Measurements from ENCODE around the gene EIF4G3.
"Not testable (repeated sequence)": the region's sequence is repeated elsewhere in the genome, so short reads cannot be mapped to it uniquely, and the experiment has no call there.

EIF4G3 gene

DNA sequence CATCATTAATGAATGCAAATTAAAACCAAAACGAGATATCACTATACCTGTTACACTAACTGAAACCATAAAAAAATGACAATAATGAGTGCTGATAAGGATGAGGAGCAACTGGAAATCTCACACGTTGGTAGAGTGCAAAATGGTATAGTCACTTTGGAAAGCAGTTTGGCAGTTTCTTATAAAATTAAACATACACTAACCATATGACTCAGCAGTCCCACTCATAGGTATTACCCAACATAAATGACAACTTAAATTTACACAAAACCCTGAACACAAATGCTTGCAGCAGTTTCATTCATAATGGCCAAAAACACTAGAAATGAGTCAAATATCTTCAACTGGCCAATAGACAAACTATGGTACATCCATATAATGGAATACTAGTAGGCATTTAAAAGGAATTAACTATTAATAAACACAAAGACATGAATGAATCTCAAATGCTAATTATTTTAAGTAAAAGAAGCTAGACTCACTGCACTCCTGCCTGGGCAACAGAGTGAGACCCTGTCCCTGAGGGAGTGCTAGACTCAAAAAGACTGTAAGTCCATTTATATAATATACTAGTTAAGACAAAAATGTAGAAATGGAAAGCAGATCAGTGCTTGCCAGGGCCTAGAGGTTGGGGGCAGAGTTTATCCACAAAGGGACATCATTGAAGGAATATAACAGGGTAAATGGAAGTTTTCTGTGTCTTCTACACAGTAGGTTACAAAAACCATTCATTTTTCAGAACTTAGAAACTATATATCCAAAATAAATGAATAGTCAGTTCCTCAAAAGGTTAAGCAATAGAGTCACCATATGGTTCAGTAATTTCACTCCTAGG, 77.4 kb downstream of the EIF4G3 start:
- no peak for DNase-seq

DNA sequence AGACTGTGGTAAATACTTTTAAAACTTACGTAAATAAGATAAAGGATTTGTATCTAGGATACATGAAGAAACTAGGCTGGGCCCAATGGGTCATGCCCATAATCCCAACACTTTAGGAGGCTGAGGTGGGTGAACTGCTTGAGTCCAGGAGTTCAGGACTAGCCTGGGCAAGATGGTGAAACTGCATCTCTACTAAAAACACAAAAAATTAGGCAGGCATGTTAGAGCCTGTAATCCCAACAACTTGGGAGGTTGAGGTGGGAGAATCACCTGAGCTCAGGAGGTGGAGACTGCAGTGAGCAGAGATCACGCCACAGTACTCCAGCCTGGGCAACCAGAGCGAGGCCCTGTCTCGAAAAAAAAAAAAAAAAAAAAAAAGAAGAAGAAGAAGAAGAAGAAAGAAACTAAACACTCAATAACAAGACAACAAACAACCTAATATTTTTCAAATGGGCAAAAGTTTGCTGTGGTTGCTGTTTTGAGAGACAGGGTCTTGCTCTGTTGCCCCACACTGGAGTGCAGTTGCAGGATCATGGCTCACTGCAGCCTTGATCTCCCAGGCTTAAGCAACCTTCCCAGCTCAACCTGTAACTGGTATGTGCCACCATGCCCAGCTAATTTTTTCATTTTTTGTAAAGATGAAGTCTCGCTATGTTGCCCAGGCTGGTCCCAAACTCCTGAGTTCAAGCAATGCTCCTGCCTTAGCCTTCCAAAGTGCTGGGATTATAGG, 78.3 kb downstream of the EIF4G3 start:
- no peak for DNase-seq

DNA sequence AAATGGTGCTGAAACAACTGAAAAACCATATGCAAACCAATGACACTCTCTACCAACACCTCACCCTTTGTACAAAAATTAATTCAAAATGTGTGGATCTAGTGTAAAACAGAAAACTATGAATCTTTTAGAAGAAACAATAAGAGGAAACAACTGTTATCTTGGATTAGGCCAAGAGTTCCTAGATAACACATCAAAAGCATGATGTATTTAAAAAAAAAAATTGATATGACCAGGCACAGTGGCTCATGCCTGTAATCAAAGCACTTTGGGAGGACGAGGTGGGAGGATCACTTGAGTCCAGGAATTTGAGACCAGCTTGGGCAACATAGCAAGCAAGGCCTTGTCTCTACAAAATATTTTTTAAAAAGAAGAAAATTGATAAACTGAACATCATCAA, 79.0 kb downstream of the EIF4G3 start:
- DNase-seq = no peak

DNA sequence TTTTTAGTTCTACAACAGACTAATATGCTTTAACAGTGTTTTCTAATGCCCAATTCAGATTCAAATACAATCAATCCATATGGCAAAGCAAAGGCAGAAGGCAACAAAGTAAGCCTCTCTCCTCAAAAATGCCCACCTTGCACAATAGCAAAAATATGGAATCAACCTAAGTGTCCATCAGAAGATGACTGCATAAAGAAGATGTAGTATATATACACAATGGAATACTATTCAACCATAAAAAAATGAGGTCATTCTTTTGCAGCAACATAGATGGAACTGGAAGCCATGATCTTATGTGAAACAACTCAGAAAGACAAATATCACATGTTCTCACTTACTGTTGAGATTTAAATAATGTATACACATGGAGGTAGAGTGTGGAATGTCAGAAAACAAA, 80.7 kb downstream of the EIF4G3 start:
- DNase-seq = no peak

DNA sequence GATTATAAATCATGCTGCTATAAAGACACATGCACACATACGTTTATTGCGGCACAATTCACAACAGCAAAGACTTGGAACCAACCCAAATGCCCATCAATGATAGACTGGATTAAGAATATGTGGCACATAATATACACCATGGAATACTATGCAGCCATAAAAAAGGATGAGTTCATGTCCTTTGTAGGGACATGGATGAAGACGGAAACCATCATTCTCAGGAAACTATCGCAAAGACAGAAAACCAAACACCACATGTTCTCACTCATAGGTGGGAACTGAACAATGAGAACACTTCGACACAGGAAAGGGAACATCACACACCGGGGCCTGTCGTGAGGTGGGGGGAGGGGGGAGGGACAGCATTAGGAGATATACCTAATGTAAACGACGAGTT, 82.4 kb downstream of the EIF4G3 start:
- DNase-seq = not testable (repeated sequence)

DNA sequence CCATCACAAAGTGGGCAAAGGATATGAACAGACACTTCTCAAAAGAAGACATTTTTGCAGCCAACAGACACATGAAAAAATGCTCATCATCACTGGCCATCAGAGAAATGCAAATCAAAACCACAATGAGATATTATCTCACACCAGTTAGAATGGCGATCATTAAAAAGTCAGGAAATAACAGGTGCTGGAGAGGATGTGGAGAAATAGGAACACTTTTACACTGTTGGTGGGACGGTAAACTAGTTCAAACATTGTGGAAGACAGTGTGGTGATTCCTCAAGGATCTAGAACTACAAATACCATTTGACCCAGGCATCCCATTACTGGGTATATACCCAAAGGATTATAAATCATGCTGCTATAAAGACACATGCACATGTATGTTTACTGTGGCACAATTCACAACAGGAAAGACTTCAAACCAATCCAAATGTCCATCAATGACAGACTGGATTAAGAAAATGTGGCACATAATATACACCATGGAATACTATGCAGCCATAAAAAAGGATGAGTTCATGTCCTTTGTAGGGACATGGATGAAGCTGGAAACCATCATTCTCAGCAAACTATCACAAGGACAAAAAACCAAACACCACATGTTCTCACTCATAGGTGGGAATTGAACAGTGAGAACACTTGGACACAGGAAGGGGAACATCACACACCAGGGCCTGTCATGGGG, 83.3 kb downstream of the EIF4G3 start:
- not testable (repeated sequence) for DNase-seq

DNA sequence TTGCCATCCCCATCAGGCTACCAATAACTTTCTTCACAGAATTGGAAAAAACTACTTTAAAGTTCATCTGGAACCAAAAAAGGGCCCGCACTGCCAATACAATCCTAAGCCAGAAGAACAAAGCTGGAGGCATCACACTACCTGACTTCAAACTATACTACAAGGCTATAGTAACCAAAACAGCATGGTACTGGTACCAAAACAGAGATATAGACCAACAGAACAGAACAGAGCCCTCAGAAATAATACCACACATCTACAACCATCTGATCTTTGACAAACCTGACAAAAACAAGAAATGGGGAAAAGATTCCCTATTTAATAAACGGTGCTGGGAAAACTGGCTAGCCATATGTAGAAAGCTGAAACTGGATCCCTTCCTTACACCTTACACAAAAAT, 84.2 kb downstream of the EIF4G3 start:
- DNase-seq = not testable (repeated sequence)

DNA sequence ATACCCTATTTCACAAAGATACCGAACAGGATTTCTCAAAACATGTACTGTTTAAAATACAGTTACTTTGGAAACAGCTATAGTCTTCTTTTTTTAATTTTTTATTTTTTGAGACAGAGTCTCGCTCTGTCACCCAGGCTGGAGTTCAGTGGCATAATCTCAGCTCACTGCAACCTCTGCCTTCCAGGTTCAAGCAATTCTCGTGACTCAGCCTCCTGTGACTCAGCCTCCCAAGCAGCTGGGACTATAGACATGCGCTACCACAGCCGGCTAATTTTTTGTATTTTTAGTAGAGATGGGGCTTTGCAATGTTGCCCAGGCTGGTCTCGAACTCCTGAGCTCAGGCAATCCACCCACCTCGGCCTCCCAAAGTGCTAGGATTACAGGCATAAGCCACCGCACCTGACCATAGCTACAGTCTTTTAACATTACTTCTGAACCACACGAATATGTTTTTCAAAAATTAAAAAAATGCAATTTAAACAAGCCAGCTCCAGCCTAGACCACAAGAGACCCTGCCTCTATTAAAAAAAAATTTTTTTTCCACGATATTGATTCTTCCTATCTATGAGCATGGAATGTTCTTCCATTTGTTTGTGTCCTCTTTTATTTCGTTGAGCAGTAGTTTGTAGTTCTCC, 85.5 kb downstream of the EIF4G3 start:
- DNase-seq = not testable (repeated sequence)

DNA sequence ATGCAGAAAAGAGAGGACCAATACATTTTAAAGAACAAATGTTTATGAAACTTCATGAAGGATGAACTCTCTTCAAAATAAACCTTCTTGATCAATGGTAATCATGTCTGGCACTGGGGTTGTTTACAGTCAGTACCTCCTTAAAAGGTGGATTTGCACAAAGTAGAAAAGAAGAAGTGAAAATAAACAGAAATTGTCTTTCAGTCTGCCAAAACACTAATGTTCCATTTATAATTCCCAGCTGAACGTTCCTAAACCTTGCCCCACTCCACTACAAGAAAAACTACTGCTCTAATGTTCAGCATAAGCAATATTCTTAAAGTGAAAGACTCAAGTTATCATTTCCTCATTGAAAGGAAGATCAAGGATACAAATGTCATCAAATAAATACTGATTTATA, 86.2 kb downstream of the EIF4G3 start:
- DNase-seq = no peak

DNA sequence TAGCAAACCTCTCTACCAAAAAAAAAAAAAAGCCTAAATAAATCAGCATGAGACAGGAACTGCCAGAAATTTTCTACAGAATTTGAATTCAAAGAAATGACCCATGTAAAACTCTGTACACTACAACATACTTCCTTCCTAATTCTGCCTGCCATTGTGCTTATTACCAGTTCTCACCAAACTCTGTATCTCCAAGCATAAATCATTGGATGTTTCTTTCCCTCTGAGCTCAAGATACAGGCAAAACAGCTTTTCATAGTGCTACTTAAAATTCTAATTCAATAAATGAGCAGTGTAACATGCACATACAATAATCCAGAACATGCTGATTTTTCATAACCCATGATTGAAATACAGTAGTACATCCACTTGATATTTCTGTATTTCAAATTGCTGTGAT, 87.0 kb downstream of the EIF4G3 start:
- DNase-seq = no peak

DNA sequence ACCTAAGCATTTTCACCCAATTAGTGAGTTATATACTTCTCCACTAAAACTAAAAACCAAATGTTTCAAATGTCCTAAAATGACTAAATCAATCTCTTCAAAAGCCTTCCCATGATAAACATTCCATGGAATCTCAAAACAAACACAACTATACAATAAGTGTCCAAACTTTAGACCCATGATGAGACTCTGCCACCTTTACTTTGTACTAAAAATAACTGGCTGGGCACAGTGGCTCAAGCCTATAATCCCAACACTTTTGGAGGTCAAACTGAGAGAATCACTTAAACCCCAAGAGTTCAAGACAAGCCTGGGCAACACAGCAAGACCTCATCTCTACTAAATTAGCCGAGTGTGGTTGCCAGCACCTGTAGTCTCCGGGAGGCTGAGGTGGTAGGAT, 87.4 kb downstream of the EIF4G3 start:
- no peak for DNase-seq

DNA sequence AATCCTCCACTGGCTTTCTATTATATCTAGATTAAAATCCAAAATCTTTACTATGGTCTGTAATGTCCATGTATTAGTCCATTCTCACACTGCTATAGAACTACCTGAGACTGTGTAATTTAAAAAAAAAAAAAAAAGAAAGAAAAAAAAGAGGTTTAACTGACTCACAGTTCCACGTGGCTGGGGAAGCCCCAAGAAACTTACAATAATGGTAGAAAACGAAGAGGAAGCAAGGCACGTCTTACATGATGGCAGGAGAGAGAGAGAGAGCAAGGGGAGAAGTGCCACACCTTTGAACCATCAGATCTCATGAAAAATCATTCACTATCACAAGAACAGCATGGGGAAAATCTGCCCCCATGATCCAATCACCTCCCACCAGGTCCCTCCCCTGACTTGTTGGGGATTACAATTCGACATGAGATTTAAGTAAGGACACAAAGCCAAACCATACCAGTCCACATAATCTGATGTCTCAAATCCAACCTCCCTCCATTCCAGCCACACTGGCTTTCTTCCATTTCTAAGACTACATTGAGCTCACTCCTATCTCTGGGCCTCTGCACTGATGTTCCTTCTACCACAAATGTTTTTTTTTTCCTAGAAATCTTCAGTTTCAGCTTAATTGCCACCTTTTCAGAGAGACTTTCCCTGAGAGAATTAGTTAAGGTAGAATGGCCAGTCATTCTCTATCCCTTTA, 92.4 kb downstream of the EIF4G3 start:
- DNase-seq = no peak

DNA sequence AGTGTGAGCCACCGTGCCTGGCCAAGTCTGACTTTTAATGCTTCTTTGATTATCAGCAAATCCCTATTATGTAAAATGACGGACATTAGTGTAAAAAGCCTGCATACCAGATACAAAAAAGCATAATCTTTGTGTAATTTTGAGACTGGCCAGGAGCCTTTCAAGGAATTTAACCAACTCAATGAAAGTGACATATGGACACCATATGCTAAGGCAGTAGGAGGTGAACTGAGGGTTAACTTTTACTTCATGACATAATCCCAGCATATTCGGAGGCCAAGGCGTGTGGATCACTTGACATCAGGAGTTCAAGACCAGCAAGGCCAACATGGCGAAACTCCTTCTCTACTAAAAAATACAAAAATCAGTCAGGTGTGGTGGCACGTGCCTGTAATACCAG, 94.6 kb downstream of the EIF4G3 start:
- no peak for DNase-seq

DNA sequence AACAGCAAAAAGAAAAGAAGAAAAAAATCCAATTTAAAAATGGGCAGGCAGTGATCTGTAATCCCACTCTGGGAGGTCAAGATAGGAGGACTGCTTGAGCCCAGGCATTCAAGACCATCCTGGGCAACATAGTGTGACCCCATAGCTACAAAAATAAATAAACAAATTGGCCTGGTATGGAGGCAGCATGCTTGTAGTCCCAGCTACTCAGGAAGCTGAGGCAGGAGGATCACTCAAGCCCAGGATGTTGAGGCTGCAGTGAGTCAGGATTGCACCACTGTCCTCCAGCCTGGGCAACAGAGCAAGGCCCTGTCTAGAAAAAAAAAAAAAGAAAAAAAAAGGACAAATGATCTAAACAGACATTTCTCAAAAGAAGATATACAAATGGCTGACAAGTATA, 99.6 kb downstream of the EIF4G3 start:
- DNase-seq = no peak

DNA sequence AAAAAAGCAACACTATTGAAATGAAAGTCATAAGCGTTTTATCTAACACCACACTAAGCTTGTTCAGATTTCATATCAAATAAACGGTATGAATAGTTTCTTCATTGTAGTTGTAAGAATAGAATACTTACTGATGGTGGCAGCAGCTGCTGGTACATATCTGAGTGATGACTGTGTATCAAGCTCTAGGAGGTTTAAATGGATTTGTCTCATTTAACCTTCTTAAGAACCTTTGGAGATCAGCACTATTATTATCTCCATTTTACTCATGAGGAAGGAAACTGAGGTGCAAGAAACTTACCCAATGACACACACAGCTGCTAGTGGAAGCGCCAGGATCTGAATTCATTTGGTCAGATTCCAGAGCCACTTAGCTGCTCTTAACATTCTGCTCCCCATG, 104.0 kb downstream of the EIF4G3 start:
- DNase-seq = no peak

DNA sequence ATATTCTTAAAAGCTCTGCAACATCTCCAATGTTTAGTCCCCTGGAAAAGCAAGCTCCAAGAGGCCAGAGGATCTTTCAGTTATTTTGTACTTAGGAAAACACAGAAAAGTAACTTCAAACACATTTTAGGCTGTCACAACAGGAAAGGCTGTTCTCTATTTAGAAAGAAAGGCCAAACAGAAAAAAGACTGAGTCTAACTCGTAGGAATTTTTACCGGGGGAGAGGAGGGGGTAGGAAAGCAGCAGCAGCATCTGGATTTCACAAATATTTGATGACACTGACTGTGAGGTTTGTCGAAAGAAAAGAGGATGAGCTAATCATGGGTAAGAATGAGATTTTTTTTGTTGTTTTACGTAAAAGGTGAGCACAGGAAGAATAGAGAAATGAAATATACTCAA, 107.1 kb downstream of the EIF4G3 start:
- DNase-seq = no peak

DNA sequence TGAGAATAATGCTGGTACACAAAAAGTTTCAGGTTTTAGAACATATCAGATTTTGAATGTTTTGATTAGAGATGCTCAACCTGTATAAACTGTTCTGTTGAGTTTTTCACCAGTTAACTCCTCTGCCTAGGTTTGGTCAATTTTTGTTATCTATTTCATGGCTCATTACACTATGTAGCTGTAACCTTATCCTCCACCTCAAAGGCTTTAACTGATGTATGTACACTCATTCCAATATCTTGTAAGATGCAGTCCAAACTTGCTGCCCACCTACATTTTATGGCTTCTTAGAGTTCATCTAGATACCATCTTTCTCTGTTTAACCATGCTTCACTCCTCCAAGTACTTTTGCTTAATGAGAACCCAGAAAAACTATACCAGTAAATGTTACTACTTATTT, 107.8 kb downstream of the EIF4G3 start:
- no peak for DNase-seq

DNA sequence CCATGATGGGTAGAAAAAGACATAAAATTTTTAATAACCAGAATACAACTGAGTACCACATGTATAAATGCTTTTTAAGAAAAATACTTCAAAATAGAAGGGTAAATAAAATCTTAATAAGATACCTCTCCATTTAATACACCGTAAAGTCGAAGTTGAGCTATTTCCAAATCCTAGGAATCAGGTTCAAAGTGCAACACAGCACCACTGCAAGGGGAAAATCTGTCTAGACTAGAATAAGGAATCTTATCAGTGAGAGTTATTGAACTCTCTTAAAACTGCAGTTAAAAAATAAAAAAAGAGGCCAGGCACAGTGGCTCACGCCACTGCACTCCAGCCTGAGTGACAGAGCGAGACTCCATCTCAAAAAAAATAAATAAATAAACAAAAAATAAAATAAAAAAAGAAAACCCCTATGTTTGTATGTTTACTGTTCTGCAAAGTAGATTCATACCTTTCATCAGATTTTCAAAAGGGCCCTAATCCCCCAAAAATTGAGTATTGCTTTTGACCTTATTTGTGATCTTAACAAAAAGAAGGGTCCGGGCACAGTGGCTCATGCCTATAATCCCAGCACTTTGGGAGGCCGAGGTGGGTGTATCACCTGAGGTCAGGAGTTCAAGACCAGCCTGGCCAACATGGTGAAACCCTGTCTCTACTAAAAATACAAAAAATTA, 109.0 kb downstream of the EIF4G3 start:
- DNase-seq = no peak

DNA sequence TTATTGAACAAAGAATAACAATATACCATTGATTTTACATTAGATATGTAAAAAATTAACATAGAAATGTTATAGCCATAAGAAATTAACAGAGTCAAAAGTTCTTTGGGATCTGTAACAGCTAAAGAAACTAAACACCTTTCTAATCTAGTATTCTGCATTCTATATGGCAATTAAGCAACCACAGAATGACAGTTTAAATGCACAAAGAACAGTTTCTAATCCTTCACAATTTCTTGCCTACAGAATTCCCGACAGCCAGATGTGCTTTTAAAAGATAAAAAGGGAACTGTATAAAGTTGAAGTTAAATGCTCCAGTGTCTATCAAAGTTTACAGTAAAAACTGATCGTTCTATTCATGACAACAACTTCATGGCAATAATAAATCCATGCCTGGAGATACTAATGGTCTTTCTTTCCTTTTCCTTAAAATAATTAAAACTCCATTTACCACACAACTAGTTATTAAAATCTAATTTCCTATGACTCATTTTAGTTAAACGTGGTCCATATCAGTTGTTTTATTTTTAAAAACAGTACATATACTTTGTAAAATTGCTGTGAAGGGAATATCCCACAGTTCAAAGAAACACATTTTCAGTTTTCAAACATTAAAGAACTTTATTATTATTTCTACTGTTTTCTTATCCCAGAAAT, 110.2 kb downstream of the EIF4G3 start:
- DNase-seq = no peak

DNA sequence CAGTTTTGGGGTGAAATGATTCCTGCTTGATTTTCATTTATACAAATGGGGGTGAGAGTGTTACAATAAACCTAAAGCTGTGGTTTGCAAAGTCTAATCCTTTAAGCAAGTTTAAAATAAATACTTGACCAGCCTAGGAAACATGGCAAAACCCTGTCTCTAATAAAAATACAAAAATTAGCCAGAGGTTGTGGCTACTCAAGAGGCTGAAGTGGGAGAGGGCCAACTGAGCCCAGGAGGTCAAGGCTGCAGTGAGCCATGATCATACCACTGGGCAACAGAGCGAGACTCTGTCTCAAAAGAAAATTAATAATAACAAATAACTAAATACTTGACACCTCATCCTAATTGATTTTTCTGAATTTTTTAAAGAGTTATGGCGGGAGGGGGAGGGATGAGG, 110.8 kb downstream of the EIF4G3 start:
- no peak for DNase-seq

DNA sequence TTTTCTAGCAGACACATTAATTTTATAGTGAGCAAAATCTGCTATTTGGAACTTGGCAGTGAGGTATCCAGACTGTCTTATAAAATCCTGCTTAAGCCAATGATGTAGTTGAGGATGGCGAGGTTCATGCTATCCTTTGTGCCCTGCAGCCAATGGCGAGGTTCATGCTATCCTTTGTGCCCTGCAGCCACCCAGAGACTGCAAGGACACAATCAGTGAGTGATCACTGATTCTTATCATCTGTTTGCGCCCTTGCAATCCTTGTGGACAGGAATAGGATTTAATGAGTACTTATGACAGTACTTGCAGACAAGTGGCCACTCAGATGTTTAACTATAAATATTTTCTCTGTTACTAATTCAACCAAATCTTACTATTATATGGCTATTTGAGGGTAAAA, 112.6 kb downstream of the EIF4G3 start:
- DNase-seq = no peak

DNA sequence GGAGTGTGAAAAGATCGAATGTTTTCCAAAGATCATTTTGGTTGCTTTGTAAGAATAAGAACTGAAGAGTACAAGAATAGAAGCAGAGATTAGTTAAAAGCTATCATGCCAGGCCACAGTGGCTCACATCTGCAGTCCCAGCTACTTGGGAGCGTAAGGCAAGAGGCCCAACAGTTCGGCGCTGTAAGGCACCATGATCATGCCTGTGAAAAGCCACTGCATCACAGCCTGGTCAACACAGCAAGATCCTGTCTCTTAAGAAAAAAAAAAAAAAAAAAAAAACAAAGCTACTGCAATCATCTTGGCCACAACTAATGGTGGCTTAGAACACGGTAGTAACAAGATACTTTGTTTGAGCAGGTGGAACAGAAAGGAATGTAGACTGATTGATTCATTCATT, 116.2 kb downstream of the EIF4G3 start:
- no peak for DNase-seq

Data from NCI-H187 (cell line).